Left ventricle myocardium superior (tissue), 1 donor: ENCODE results near the gene MED13L. TPM values are rescaled to one million over a fixed set of nuclear protein-coding genes. Genes with fewer than 3 reads are reported as not detected.
"Not testable (repeated sequence)": the region's sequence is repeated elsewhere in the genome, so short reads cannot be mapped to it uniquely, and the experiment has no call there.

Source experiments
- ATAC-seq: fragments of 200-7000 bp; cut with Tn5 transposase; one replicate; pipeline ENCODE4 v1.9.1; 2020; ENCODE audit warnings: mild to moderate bottlenecking, moderate library complexity
- DNase-seq: peaks from one replicate; pipeline ENCODE4 v3.0.0-alpha.2; 2020
- intact Hi-C: fragments of 100-400 bp; cut with micrococcal nuclease; formaldehyde crosslinking; loops from one replicate; pipeline ENCODE4 v1.11.0; 2022
- total RNA-seq: library from RNA; stranded (reverse); fragmentation: NEBNext Ultra II Directional; extraction: Animal tissue kit (Norgen Biotek cat#: 25700); gene quantifications from one replicate; pipeline ENCODE4 v1.2.1, GENCODE V29; 2021
- donor health status: DM: no; HTN: yes; CAD: no; lungs with severe emphysema.

The MED13L gene
- total RNA-seq, 1 donor from 2014 or later, result 64.0 TPM

DNA sequence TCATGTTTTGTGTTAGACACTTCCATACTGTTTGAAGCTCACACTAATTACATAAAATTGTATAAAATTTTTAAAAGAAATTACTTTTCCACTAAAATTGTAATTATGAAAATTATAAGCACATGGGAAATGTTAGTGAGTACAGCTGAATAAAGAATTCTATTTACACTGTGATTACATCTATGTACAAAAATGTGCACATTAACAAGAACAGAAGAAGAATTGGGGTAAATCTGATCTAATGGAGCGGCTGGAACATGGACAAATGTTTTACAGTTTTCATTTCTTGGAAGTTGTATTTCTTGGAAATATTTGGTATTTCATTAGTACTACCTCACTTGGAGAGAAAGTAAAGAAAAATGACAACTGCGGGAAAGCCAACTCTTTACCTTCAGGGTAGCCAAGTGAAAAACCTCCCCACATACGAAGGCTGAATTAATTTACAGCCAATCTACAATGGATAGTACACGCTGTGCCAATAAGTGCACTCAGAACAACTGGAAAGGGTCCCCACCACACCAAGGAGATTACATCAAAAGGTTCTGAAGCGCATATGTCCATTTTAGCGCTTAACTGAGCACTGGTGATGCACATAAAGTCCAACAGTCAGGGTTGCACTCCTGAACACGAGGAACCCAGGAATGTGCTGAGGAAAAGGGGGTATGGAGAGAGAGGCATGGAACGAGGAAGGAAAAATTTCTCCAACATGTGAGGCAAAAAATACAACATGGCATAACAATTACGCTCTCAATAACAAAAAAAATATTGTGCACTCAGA lies 17.5 kb downstream of the MED13L start:
- ATAC-seq (no peak), DNase-seq (no peak)
- intact Hi-C loops, result no loop called here

DNA sequence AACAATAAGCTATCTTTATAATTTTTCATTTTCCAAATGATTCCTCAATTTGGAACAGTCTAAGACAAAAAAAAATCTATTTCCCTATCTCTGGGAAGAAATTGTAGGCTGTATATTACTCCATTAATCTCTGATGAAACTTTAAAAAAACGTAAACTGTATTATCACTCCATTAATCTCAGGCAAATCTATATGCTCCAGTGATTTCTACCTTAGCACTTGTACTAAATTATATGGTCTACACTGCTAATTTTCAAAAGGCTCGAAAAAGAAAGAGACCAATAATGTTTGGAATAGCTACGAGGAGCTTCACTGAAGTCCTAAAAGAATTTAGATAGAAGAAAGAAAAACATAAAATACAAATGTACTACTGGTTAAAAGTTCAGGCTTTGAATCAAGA lies 19.7 kb downstream of the MED13L start:
- DNase-seq (no peak), ATAC-seq (no peak)
- intact Hi-C loops, result no loop called here

DNA sequence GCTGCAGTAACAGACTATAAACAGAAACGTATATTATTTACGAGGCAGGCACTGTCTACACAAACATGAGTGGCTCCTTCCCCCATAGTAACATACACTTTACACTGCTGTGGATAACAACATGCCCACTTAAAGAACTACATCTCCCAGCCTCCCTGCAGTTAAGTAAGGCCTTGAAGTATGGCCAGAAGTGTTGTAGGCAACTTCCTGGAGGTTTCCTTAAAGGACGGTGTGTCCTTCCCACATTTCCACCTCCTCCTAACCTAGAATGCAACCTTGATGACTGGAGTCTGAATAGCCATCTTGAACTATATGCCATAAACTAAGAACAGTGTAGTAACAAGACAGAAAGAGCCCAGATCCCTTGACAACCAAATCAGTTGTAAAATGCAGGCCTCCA lies 20.3 kb downstream of the MED13L start:
- DNase-seq (no peak), ATAC-seq (peak; percentile 67)
- intact Hi-C loops, result no loop called here

DNA sequence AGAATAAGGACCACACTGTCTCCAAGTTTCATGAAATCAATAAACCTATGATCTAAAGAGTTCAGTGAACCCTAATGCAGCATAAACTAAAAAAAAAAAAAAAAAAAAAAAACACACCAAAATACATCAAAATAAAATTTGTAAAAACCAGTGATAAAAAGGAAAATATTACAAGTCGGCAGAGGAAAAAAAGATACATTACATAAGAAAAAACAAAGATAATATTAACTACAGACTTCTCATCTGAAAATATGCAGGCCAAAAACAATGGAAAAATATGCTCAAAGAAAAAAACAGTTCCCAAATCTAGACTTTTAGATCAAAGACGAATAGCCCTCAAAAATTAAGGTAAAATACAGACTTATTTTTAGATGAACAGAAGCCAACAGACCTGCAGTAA lies 27.6 kb downstream of the MED13L start:
- ATAC-seq (no peak), DNase-seq (no peak)
- intact Hi-C loops, result no loop called here

DNA sequence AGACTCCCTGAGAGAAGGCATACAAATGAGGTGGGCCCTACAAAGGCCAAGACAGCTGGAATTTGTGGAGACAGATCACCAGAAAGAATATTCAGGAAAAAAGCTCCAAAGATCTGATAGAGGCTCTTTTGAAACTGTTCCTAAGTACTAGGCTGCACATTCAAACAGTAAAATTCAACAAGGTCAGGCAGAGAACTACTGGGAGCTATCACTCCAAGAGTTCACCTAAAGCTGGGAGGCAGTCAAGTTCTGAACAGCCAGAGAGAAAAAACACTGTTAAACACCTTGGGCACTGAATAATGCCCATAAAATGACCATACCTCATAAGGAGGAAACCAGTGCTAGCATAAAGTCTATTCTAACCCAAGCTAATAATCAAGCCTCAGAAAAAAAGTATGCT lies 28.6 kb downstream of the MED13L start:
- ATAC-seq (peak; percentile 42), DNase-seq (no peak)
- intact Hi-C loops, result no loop called here

DNA sequence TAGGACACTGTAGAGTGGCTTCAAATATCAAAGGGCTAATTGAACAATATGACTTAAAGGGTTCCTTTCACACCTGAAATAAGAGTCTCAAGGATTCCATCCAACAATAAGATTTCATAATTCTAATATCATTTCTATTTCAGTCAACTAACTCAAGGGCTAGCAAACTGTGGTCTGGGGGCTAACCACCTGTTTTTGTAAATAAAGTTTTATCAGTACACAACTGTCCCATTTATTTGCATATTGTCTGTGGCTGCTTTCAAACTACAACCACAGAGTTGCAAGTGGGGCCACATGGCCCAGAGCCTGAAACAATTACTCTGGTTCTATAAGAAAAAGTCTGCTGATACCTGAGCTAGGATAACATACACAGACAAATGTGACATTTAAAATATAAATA lies 29.1 kb downstream of the MED13L start:
- ATAC-seq (no peak), DNase-seq (no peak)
- intact Hi-C loops, result no loop called here

DNA sequence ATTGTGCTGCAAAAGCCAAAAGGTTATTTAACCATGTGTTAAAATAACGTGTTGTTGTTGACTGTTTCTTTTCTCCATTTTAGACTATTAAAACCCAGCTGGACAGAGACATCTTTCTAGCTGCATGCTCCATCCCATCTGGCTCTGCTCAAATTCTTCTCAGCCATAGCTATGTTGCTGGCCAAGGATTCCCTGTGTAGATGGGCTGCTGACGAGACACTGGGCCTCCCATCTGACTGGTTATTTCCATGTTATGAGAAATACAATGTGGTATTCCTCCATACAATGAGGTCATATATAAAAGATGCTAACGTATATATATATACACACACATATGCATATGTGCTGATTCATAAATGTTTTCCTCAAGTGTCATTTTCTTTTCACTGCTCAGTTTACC lies 30.1 kb downstream of the MED13L start:
- ATAC-seq (peak; percentile 50), DNase-seq (no peak)
- intact Hi-C loops, result no loop called here

DNA sequence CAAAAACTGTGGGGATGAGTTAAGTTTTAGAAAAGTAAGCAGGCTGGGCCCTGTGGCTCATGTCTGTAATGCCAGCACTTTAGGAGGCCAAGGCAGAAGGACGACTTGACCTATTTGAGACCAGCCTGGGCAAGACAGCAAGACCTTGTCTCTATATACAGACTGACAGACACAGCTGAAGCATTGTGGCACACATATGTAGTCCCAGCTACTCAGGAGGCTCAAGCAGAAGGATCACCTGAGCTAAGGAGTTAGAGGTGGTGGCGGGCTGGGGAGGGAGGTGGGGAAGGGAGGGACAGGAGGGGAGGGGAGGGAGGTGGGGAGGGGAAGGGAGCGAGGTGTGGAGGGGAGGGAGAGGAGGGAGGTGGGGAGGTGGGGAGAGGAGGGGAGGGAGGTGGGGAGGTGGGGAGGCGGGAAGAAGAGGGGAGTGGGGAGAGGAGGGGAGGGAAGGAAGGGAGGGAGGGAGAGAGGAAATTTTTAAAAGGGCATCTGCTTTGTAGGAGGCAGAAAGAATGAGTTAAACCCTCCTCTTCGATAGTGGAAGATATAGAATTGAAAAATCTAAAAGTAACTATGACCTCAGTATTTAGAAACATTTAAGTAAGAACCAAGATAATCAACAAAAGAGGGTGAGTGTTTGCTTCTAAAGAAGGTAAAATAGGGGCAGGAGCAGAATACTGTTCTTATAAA lies 30.9 kb downstream of the MED13L start:
- intact Hi-C loops, result no loop called here

DNA sequence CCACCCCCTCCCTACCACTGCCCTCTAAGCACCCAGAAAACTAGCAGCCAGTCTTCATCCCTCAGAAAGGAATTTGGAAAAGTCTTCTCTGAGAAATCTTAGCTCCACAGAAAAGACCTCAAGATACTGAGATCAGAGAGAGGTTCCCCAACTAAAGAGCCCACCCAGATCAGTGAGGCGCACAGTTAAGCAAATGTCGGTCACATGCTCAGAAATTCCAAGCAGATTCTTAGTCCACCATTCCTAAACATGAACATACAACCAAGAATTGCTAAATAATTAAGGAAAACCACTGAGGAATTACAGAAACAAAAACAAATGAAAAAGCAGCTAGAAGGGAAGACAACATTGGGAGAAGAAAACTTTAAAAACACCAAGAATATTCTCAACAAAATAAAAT lies 32.3 kb downstream of the MED13L start:
- no peak for DNase-seq
- intact Hi-C loops, result no loop called here
- no peak for ATAC-seq

More for the DNA sequence above, 30.9 kb downstream of the MED13L start:
- ATAC-seq, result no peak
- no peak for DNase-seq

DNA sequence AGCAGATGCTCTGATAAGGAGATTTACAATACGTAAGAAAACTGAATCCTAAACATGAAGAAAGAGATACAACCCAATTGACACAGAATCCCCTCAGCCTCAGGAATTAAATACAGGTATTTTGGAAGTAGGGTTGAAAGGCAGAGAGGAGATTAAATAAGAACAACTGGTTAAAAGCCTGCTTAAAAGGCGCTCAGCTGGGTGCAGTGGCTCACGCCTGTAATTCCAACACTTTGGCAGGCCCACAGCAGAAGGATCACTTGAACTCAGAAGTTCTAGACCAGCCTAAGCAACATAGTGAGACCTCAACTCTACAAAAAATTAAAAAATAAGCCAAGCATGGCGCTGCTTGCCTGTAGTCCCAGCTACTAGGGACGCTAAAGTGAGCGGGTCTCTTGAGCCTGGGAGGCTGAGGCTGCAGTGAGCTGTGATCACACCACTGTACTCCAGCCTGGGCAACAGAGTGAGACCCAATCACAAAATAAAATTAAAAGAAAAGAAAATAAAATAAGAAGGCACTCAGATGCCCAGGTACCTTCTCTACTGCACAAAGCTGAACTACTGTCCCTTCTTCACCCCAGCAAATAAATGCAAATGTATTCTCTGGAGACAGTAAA lies 32.9 kb downstream of the MED13L start:
- DNase-seq (no peak), ATAC-seq (no peak)
- intact Hi-C loops, result no loop called here

DNA sequence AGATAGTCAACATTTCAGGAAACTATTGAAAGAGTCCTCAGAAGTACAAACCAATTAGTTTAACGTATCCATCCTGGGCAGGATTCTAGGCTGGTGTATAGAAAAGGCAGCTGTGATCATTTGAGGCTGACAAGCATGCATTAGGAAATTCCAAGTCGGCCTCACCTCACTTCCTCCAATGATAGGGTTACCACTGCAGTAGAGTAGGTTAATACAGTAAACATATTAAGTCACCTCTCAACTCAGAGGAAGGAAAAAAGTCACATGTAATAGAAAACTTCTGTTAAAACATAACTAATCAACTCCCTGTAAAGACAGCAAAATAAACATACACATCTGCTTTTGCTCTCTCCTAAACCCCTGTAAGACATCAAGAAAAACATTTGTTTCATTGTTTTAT lies 33.5 kb downstream of the MED13L start:
- peak; percentile 39 for ATAC-seq
- intact Hi-C loops, result no loop called here
- no peak for DNase-seq

DNA sequence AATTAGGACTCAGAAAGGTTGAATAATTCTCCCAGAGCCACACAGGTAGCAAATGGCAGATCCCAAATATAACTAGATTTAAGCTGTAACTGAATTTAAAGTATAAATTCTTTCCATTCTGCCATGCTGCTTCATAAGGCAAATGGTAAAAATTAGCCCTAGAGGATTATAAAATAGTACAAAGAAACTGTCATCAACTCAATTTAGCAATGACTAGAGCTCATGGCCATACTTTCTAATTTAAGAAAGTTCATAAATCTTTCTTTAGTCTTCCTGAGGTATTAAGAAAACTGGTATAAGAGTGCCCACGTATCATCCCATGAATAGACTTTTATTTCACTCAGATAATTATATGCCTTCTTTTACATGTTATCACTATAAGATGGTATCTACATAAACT lies 34.8 kb downstream of the MED13L start:
- ATAC-seq (no peak), DNase-seq (no peak)
- intact Hi-C loops, result no loop called here

DNA sequence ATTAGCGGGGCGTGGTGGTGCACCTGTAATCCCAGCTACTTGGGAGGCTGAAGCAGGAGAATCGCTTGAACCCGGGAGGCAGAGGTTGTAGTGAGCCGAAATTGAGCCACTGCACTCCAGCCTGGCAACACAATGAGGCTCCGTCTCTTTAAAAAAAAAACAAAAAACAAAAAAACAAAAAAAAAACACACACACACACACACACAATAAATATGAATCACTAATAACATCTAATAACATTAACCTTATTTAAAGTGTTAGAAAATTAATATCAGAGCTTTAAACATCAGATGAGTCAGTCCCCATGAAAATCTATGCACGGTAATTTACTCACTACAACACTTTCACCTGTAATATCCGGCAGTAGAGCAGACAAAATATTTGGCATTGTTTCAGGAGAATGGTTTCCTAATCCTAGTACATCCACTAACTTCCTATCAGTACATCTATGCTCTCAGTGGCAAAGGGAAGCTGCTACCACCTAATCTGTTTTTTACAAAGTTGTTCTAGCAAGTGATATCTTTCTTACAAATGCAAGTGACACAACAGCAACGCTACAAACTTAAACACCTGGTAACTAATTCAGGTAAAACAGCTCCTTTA lies 36.2 kb downstream of the MED13L start:
- no peak for ATAC-seq
- intact Hi-C loops, result no loop called here
- DNase-seq, result no peak

DNA sequence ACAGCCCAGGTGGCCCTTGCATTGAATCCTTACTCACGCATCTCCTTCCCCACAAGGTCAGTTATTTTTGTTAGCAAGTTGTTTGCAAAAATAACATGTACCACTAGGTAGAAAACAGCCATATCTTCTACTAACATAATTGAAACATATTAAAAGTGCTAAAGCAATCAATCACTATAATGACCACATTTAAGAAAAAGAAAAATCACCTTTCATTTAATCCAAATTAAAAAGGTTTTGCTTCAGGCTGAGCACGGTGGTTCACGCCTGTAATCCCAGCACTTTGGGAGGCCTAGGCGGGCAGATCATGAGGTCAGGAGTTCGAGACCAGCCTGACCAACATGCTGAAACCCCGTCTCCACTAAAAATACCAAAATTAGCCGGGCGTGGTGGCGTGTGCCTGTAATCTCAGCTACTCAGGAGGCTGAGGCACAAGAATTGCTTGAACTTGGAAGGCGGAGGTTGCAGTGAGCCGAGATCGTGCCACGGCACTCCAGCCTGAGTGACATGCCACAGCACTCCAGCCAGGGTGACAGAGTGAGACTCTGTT lies 38.8 kb downstream of the MED13L start:
- intact Hi-C loops, result loop anchor here (10.0 kb wide), 1 partner anchor 224 kb away; no protein-coding TSS in a partner anchor
- not testable (repeated sequence) for DNase-seq

DNA sequence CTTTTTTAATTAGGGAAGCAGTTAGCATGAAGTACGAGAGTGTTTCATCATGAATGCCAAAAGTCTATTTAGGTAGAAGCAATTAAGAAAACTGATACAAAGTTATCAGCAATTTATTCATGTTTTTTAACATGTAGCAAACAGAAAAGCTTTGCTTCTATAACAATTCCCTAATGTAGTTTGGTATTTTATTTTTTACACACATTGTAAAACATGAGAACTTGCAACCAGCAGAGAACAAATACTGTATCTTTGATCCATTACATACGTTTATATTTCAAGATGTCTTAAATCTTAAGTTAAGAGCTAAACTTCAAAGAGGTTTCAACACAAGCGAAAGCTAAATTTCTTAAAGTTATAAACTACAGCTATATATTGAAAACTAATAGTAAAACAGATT lies 39.3 kb downstream of the MED13L start:
- DNase-seq, result no peak
- intact Hi-C loops, result loop anchor here (10.0 kb wide), 1 partner anchor 223 kb away; no protein-coding TSS in a partner anchor

More for the DNA sequence above, 38.8 kb downstream of the MED13L start:
- ATAC-seq, result not testable (repeated sequence)

DNA sequence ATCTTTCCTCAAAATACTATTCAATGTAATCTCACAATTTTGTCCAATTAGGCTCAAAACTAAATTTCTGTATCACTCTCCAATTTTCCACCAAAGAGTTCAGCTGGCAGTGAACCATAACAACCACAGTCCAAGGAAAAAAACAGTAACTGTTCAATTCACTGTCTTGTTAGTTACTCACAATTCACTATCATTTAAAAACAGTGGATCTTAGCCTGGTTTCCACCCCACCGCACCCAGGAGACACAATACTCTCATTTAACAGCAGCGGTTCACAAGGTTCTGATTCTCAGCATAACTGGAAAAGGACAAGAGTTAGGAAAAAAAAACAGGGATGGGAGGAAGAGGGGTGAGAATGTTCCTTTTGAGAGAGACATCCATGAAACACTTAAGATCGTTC lies 40.5 kb downstream of the MED13L start:
- DNase-seq (no peak), ATAC-seq (peak; percentile 46)
- intact Hi-C loops, result loop anchor here (10.0 kb wide), 1 partner anchor 222 kb away; no protein-coding TSS in a partner anchor

More for the DNA sequence above, 39.3 kb downstream of the MED13L start:
- ATAC-seq, result no peak

DNA sequence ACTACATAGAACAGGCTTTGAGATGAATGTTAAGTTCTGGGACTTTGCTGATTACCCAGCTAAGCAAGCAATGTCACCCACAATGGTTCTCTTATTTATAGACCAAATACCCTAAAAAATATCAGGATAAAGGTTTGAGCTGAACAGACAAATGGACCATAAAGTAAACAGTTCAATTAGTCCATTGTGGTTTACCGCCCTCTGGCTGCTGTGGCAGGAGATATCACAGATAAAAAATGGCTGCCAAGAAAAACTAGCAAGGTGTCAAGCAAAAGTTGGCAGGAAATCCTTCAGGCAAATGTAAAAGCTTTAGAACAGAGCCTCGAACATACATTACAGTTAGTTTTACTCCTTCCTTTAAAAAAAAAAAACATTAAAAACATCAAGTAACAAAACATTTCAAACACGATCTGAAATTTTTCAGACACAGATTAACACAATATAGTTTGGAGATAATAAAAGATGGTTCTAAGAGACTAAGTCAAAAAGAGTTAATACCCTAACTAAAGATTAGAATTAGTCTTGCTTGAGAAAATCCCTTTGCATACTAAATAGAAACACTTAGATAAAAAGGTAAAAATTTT lies 41.3 kb downstream of the MED13L start:
- intact Hi-C loops, result loop anchor here (10.0 kb wide), 1 partner anchor 221 kb away; no protein-coding TSS in a partner anchor
- DNase-seq (peak; percentile 42), ATAC-seq (peak; percentile 68)

DNA sequence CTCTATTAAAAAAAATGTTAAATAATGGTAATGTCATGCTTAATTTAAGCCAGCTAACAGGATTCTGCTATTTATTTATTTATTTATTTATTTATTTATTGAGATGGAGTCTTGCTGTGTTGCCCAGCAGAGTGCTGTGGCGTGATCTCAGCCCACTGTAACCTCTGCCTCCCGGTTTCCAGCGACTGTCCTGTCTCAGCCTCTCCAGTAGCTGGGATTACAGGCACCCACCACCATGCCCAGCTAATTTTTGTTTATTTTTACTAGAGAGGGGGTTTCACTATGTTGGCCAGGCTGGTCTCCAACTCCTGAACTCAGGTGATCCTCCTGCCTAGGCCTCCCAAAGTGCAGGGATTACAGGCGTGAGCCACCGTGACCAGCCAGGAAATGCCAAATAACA lies 43.3 kb downstream of the MED13L start:
- DNase-seq, ATAC-seq: not testable (repeated sequence)
- intact Hi-C loops, result loop anchor here (10.0 kb wide), 1 partner anchor 219 kb away; no protein-coding TSS in a partner anchor

DNA sequence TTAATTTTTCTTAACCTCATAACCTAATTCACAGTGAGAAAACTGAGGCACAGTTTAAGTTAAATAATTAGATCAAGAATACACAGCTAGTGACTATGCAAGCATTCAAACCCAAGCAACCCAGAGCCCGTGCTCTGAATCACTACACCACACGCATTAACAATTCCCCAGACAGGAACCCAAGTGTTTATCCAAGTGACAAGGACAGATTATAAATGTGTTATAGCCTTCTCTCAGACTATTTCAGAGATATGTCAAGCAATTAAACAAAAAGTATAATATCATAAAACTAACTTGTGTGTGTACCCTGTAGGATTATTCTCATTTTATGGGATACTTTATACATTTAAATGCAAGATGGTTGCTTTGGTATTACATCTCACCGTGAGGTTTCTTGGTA lies 43.8 kb downstream of the MED13L start:
- no peak for DNase-seq
- intact Hi-C loops, result loop anchor here (10.0 kb wide), 1 partner anchor 219 kb away; no protein-coding TSS in a partner anchor
- ATAC-seq, result no peak
